Measurements from ENCODE around the gene EXOSC5.
A peak's percentile ranks its signal among the peaks of the same experiment; 100 is the strongest.
"Not testable (repeated sequence)": the region's sequence is repeated elsewhere in the genome, so short reads cannot be mapped to it uniquely, and the experiment has no call there.

The EXOSC5 gene

DNA sequence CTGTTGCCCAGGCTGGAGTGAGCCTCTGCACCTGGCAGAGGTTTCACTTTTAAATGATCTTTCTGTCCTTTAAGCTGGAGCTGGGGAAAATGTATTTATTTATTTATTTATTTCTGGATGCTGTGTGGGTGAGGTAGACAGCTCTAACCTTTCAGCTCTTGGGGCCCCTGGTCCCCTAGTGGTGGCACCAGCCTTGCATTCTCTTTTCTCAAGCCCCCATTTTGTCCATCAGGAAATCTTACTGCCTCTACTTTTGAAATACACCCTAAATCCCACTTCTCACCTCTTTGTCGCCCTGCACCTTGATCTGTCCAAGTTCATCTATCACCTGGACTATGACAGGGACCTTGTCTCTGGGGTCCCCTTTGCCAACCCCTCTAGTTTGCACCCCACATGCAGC, 31.1 kb downstream of the EXOSC5 start:
- no peak for DNase-seq (ENCODE audit: low spot score)

DNA sequence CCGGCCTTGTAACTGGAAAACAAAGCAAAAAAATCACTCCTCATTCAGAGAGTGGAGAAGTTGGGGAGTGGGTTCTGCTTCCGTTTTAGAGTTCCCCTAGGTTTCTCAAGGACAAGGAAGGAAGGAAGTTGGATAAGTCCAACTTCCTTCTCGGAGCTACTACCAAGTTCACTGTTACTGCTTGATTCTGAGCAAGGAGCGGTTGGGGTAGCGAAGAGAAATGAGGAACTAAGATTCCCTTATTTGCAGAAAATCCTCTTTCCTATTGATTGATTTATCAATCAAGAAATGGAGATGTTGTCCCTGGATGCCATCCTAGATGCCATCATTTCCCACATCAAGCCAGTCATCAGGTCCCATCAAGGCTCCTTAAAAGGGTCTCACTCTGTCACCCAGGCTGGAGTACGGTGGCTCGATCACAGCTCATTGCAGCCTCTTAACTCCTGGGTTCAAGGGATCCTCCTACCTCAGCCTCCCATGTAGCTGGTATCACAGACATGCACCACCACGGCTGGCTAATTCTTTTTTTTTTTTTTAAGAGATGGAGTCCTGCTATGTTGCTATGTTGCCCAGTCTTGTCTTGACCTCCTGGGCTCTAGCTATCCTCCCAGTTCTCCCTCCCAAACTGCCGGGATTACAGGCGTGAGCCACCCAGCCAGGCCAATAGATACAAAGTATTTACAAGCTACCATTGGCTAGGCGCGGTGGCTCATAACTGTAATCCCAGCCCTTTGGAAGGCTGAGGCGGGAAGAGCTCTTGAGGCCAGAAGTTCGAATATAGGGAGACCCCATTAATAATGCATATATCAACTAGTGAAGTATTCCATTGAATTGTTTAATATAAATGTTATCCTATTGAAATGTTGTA, 32.4 kb downstream of the EXOSC5 start:
- no peak for DNase-seq (ENCODE audit: low spot score)

DNA sequence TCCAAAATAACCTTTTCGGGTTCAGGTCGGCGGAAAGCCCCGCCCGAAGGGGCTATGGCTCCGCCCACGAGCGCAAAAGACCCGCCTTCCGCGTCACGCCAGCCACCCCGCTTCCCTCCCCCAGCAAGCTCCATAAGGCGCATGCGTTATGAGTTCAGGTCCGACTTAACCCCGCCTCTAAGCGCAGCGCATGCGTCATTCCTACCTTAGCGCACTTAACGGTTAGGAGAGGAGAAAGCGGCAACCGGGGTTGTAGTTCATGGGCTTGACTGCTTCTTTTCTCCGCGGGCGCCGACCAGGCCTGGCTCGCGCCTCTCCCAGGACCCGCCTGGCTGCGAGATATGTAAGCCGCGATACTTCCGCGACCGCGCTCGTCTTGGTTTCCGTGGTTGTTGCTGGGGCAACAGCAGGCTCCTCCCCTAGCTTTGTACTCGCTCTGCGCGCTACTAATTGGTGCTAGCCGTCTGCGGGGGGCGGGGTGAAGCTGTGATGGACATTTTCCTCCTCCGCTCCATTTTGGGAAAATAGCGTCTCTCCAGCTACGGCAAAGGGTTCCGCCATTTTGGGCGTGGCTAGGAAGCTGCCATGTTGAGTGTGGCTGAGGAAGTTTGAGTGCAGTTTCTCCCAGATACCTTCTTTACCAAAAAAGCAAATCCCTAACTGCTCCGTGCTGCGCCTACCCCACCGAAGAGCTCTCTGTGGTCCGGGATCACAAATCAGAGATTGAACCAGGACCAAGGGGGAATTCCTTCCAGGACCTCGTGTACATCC, 33.2 kb downstream of the EXOSC5 start, which contains the start of gene B9D2:
B9D2 (minus strand) TSS at position 397 of the 771 bp plus-strand sequence. CDS start 630 bp downstream, outside the sequence.
- peak; percentile 97 for DNase-seq (ENCODE audit: low spot score)

- DNase-seq (ENCODE audit: low spot score) = no peak
These were observed 33.8 kb downstream of the EXOSC5 start for GRCh38 chr19:41363371-41363752.

DNA sequence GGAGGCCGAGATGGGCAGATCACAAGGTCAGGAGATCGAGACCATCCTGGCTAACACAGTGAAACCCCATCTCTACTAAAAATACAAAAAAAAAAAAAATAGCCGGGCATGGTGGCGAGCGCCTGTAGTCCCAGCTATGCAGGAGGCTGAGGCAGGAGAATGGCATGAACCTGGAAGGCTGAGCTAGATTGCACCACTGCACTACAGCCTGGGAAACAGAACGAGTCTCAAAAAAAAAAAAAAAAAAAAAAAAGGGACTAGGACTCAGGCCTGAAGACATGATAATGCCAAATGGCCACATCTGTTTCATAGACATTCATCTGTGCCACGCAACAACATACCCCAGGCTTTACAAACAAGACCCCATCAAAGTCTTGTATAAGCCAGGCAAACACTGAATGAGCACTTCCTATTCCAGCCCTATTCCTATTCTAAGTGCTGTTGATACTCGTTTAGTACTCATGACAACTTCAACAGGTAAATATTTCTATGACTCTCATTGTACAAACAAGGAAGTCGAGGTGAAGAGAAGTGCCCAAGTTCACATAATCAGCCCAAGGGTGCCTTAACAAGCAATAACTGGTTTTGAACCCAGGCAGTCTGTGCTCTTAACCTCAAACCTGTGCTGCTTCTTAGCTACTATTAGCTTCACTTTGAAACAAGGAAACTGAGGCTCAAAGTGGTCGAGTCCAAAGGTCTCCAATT, 34.9 kb downstream of the EXOSC5 start:
- no peak for DNase-seq (ENCODE audit: low spot score)

DNA sequence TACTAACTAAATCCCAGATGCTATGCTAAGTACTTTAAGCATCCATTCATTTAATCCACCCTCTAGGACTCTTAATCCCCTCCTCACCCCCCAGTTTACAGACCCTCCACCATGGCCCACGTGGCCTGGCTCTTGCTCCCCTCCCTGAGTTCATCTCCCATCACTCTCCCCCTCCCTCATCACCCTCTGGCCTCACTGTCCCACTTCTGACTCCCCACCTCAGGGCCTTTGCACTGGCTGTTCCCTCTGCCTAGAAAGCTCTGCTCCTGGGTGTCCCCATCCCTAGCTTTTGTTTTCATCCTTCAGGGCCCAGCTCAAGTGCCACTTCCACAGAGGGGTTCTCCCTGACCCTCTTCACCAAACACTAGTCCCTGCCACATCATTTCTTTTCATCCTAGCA, 37.4 kb downstream of the EXOSC5 start:
- no peak for DNase-seq (ENCODE audit: low spot score)

DNA sequence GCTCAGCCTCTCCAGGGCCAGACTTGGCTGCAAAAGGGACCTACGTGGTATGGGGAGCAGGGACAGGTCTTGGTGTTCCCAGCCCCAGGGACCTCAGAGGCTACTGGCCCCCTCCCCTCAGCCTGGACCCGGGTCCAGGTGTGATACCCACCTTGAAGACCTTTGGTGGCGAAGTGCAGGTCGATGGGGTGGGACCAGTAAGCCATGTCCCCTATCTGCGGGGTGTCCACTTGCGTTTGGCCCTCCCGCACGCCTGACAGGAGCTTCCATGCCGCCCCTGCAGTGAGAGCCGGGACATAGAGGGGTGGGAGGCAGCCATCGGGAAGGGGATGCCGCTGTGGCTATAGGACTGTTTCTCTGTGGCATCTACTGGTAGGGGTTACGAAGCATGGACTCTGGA, 39.4 kb downstream of the EXOSC5 start:
- DNase-seq (ENCODE audit: low spot score) = no peak

- no peak for DNase-seq (ENCODE audit: low spot score)
These were observed 40.0 kb downstream of the EXOSC5 start for GRCh38 chr19:41356984-41357739.

DNA sequence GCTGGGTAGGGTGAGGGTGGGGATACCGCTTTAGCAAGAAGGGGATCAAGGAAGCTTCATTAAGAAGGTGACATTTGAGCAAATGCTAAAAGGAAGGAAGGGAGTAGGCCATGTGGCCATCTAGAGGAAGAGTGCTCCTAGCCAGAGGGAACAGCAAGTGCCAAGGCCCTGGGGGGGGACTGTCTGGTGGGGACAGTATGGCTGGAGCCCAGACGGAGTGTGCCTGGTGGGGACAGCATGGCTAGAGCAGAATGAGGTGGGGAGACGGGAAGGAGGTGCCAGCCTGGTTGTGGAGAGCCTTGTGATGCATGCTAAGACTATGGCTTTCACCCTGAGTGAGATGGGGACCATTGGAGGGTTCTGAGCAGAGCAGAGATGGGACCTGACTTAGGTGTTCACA, 41.4 kb downstream of the EXOSC5 start:
- no peak for DNase-seq (ENCODE audit: low spot score)

DNA sequence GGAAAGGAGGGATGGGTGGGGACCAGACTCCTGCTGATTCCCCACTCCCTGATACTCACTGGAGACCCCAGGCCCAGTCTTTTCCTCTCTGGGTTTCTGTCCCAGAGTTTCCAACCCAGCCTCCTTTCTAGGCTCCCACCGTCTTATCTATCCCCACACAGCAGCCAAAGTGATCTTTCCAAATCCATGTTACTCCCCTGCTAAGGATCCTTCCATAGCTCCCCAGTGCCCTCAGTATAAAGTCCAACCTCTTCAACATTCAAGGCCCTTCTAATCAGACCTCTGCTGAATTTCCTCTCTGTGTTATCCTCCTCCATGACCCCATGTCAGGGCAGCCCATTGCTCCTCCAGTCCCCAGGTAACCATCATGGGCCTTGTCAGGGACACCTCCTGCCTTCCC, 42.1 kb downstream of the EXOSC5 start:
- no peak for DNase-seq (ENCODE audit: low spot score)

DNA sequence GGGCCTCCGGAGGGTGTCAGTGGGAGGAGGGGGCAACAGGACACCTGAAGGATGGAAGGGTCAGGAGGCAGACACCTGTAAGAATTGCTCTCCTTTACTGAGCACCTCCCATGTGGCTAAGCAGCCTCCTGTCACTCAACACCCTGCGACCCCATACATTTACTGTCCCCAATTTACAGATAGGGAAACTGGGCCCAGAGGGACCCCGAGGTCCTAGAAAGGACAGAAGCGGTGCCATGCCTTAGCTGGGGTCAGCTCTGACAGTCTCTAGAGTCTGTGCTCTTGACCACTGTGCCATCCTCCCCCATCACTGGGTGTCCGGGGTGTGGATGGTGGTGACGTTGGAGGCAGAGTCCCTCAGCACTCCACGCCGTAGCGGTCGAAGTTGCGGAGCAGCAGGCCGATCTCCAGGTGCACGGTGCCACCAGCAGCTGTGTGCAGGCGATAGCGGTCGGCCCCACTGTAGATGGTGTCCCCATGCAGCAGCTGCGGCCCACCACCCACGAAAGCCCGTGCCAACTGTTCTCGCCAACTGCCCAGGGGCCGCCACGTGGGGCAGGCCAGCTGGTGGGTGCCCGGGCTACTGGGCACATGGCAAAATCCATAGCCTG, 42.7 kb downstream of the EXOSC5 start:
- DNase-seq (ENCODE audit: low spot score) = no peak

DNA sequence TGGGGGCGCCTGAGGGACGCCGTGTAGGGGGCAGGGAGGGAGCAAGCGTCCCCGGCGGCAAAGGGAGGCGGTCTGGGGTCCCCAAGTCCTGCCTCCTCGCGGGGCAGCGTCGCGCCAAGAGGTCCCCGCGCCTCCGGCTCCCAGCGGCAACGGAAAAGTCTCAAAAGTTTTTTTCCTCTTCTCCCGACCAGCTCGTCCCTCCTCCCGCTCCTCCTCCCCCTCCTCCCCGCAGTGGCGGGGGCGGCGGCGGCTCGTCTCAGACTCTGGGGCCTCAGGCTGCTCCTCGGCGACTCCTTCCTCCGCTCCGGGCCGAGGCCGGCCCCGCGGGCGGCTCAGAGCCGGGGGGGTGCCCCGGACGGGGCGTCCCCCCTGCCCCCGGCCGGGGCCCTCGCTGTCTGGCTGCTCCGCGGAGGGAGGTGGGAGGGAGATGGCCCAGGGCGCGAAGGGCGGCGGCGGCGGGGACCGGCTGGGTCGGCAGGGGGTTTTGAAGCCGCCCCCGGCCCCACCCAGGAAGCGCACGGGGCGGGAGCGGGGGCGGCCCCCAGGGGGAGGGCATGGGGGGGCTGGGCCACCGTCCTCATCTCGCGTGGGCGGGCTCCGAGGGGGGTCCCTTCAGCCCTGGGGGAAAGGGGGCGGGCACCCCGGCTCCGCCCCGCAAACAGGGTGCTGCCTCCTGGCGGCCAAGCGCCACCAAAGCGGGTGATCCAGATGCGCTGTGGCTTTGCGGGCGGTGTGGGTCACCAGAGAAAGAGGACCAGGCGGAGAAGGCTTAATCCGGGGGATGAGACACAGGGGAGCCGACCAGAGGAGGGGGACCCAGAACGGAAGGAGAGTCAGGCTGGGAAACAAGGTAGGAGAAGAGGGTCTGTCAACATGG, 43.5 kb downstream of the EXOSC5 start, which contains the start of gene TGFB1:
TGFB1 (minus strand) TSS at position 457 of the 877 bp plus-strand sequence. CDS start 878 bp downstream, outside the sequence.
- DNase-seq (ENCODE audit: low spot score) = peak; percentile 86

DNA sequence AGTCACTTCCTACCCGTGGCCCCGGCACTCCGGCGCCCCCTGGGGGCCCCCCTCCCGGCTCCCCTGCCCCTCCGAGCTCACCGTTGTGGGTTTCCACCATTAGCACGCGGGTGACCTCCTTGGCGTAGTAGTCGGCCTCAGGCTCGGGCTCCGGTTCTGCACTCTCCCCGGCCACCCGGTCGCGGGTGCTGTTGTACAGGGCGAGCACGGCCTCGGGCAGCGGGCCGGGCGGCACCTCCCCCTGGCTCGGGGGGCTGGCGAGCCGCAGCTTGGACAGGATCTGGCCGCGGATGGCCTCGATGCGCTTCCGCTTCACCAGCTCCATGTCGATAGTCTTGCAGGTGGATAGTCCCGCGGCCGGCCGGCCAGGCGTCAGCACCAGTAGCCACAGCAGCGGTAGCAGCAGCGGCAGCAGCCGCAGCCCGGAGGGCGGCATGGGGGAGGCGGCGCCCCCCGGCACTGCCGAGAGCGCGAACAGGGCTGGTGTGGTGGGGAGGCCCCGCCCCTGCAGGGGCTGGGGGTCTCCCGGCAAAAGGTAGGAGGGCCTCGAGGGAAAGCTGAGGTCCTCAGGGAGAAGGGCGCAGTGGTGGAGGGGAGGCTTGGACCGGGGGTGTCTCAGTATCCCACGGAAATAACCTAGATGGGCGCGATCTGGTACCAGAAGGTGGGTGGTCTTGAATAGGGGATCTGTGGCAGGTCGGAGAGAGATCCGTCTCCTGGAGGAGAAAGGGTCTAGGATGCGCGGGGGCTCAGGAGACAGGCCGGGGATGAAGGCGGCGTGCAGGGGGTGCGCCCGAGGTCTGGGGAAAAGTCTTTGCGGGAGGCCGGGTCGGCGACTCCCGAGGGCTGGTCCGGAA, 44.3 kb downstream of the EXOSC5 start:
- DNase-seq (ENCODE audit: low spot score) = peak; percentile 79

DNA sequence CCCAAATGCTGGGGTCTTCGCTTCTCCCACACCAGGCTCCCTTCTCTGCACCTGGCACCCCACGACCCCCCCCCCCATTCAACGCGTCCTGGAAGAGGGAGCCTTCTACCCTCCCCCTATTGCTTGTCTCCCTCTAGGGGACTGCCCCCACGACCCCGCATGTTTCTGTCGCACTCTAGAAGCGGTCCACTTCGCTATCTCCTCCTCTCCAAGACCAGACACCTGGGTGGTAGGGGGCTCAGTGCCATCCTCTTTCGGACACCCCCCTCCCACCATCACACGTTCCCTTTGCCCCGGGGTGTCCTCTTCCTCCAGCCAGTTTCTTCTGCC, 44.9 kb downstream of the EXOSC5 start:
- DNase-seq (ENCODE audit: low spot score) = no peak

GRCh38 chr19:41351339-41352245, 45.6 kb downstream of the EXOSC5 start:
- DNase-seq (ENCODE audit: low spot score) = peak; percentile 51

- no peak for DNase-seq (ENCODE audit: low spot score)
These were observed 46.3 kb downstream of the EXOSC5 start for GRCh38 chr19:41350735-41351338.

DNA sequence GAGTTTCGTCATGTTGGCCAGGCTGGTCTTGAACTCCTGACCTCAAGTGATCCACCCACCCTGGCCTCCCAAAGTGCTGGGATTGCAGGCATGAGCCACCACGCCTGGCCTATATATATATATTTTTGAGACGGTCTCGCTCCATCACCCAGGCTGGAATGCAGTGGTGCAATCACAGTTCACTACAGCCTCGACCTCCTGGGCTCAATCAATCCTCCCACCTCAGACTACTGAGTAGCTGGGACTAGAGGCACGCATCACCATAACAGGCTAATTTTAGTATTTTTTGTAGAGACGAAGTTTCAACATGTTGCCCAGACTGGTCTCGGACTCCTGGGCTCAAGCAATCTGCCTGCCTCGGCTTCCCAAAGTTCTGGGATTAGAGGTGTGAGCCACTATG, 50.2 kb downstream of the EXOSC5 start:
- DNase-seq (ENCODE audit: low spot score) = not testable (repeated sequence)

GRCh38 chr19:41344162-41344561, 53.0 kb downstream of the EXOSC5 start:
- no peak for DNase-seq (ENCODE audit: low spot score)

Measured in LoVo (cell line).